ENCODE data around the gene CYGB.

The CYGB gene

GRCh38 chr17:76561332-76561731 is 23.8 kb upstream of the CYGB start:
- no peak for TF ChIP-seq ZNF514 (tag by site-specific recombination; IDR thresholded peaks at IDR 0.05)
- TF ChIP-seq ZSCAN30 (tag by site-specific recombination; IDR thresholded peaks at IDR 0.05): no peak
- TF ChIP-seq ZNF585B (tag by site-specific recombination; IDR thresholded peaks at IDR 0.05): no peak
- TF ChIP-seq ZNF211 (tag by site-specific recombination; IDR thresholded peaks at IDR 0.05; ENCODE audit: low read depth): no peak
- TF ChIP-seq ZNF404 (tag by site-specific recombination; IDR thresholded peaks at IDR 0.05): no peak
- no peak for TF ChIP-seq ZNF132 (tag by site-specific recombination; IDR thresholded peaks at IDR 0.05; ENCODE audit: borderline replicate concordance)
- no peak for TF ChIP-seq ZBTB6 (tag by site-specific recombination; IDR thresholded peaks at IDR 0.05)
- POLR2A ChIA-PET: interaction anchor here (0.8 kb wide), 1 partner anchor 15 kb away, joined by 3 read pairs; no protein-coding TSS in a partner anchor
- Histone ChIP-seq H3K36me3 (ENCODE audit: control insufficient read depth in 2 of 2, insufficient read depth in 1 of 2, low read length in 2 of 2) (peaks cover 46 to 81% of the 10 kb centered on the region in 2 experiments), H3K27ac (ENCODE audit: extremely low read depth, low read depth, low read length) (no peak overlapping the region), H3K9me3 (ENCODE audit: control insufficient read depth, insufficient read depth, low read depth, low read length) (no peaks in the 10 kb centered on the region), H3K4me3 (ENCODE audit: low read depth, low read length) (no peak overlapping the region), H3K4me1 (ENCODE audit: control insufficient read depth, insufficient read depth, low read length) (peaks cover 20% of the 10 kb centered on the region)
- CTCF ChIA-PET: interaction anchor here (0.6 to 7.6 kb wide), 8 partner anchors 15 to 121 kb away, joined by 3 to 108 read pairs (median 4); no protein-coding TSS in a partner anchor

- Histone ChIP-seq H3K9me3 (ENCODE audit: control insufficient read depth, insufficient read depth, low read depth, low read length) (no peaks in the 10 kb centered on the region), H3K4me3 (ENCODE audit: low read depth, low read length) (no peak overlapping the region), H3K4me1 (ENCODE audit: control insufficient read depth, insufficient read depth, low read length) (peaks cover 20% of the 10 kb centered on the region), H3K27ac (ENCODE audit: extremely low read depth, low read depth, low read length) (no peak overlapping the region), H3K36me3 (ENCODE audit: control insufficient read depth in 2 of 2, insufficient read depth in 1 of 2, low read length in 2 of 2) (peaks cover 43 to 76% of the 10 kb centered on the region in 2 experiments)
- ChIA-PET POLR2A (interaction anchor here (0.9 kb wide), 1 partner anchor 63 kb away, joined by 3 read pairs; no protein-coding TSS in a partner anchor), CTCF (interaction anchor here (0.6 to 7.6 kb wide), 10 partner anchors 17 to 707 kb away, joined by 3 to 108 read pairs (median 3); no protein-coding TSS in a partner anchor)
- TF ChIP-seq GLIS2 (tag by site-specific recombination; IDR thresholded peaks at IDR 0.05): no peak
- TF ChIP-seq PRDM1 (tag by site-specific recombination; IDR thresholded peaks at IDR 0.05): peak; percentile 83
- TF ChIP-seq ZBTB7A (tag by site-specific recombination; IDR thresholded peaks at IDR 0.05; ENCODE audit: low read depth): no peak
- peak; percentile 63 for TF ChIP-seq ZNF629 (tag by site-specific recombination; IDR thresholded peaks at IDR 0.05)
- TF ChIP-seq OSR2 (tag by site-specific recombination; IDR thresholded peaks at IDR 0.05): no peak
- peak; percentile 46 for TF ChIP-seq PRDM6 (tag by site-specific recombination; IDR thresholded peaks at IDR 0.05)
- no peak for TF ChIP-seq ZNF654 (tag by site-specific recombination; IDR thresholded peaks at IDR 0.05; ENCODE audit: low read depth)
- TF ChIP-seq REST (tag by site-specific recombination; IDR thresholded peaks at IDR 0.05): no peak
- TF ChIP-seq ZNF600 (tag by site-specific recombination; IDR thresholded peaks at IDR 0.05): peak; percentile 24; the same call in 1 of the 2 replicates
- TF ChIP-seq ZNF148 (tag by site-specific recombination; IDR thresholded peaks at IDR 0.05; ENCODE audit: borderline replicate concordance): no peak
- TF ChIP-seq ZNF544 (tag by site-specific recombination; IDR thresholded peaks at IDR 0.05): no peak
- no peak for TF ChIP-seq ZSCAN30 (tag by site-specific recombination; IDR thresholded peaks at IDR 0.05)
- TF ChIP-seq PRDM4 (tag by site-specific recombination; IDR thresholded peaks at IDR 0.05): no peak
Measured at GRCh38 chr17:76560877-76561221, 23.3 kb upstream of the CYGB start.
